ENCODE measurements around the gene CD82.
A peak's percentile ranks its signal among the peaks of the same experiment; 100 is the strongest.

The CD82 gene

DNA sequence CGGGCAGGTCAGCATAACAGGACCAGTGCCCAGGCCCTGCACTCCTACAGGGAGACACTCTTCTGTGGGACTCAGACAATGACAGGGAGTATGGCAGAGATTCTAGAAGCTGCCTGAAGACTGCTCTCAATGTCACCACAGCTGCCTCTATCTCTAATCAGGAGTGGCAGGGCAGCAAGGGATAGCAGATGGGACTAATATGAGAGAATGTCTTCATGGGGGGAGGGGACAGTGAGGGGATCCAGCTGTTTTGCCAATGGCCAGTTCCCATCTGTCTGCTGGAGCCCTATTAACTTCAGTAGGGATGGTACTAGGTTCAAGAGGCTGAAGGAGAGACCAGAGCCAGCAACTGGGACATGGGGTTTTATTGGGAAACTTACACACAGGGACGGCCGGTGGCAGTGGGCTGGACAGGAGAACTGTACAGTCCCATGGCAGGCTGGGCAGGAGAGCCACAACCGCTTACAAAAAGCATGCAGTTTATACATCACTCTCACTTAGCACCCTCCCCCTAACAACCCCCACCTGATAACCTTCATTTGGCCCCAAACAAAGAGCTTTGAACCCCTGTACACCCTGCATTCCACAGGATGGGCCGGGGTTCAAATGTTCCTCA, 2.5 kb upstream of the CD82 start:
- peak overlapping the region in 1 of 11 experiments; percentile 9; a peak in 1 of 22 replicates for H3K27ac ChIP-seq
- TF ChIP-seq Cebpa-rat (IDR thresholded peaks at IDR 0.05), result no peak
- H3K27me3 ChIP-seq, result no peaks in the 10 kb centered on the region
- no peaks in the 10 kb centered on the region for H3K9me3 ChIP-seq (replicated peaks in 1 of 11)
- peaks cover 63 to 90% (median 72%) of the 10 kb centered on the region in 10 experiments for H3K4me1 ChIP-seq
- H3K9ac ChIP-seq, result no peak overlapping the region
- H4K20me1 ChIP-seq, result 0 out of 22 replicates have a peak, but pooled peaks cover 0 to 4% (median 0%) of the 10 kb centered on the region in 11 experiments
- peak overlapping the region in 2 of 11 experiments; percentile 3 to 95; a peak in 1 of 22 replicates for H3K4me2 ChIP-seq
- no peak overlapping the region for H3K4me3 ChIP-seq
- no peaks in the 10 kb centered on the region for H3K36me3 ChIP-seq

DNA sequence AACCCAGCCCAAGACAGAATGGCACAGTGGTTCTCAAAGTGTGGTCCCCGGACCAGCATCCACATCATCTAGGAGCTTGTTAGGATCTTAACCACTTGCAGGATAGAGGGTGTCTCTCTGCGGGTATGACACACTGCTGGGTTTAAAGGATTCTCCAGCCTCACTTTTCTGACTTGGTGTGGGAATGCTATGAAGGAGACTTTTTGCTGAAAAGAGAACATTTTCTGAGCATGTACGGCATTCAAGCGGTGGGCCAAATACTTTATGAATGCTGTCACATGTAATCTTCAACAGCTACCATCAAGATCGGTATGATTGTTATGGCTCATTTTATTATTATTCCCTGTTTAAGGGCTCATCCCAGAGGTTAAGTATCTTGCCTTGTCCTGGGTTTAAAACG, 1.8 kb upstream of the CD82 start:
- no peak overlapping the region for H3K4me3 ChIP-seq
- peaks cover 0 to 4% (median 0%) of the 10 kb centered on the region in 11 experiments; a peak in 1 of 22 replicates for H4K20me1 ChIP-seq
- H3K9ac ChIP-seq, result peak overlapping the region in 3 of 11 experiments; percentile 81 to 85 (median 81); a peak in 2 of 22 replicates
- no peaks in the 10 kb centered on the region for H3K36me3 ChIP-seq
- peaks cover 69 to 93% (median 76%) of the 10 kb centered on the region in 10 experiments for H3K4me1 ChIP-seq
- H3K9me3 ChIP-seq (replicated peaks in 1 of 11), result no peaks in the 10 kb centered on the region
- H3K4me2 ChIP-seq, result peak overlapping the region; percentile 74 to 95 (median 88); a peak in 21 of 22 replicates
- no peaks in the 10 kb centered on the region for H3K27me3 ChIP-seq
- peak overlapping the region in 4 of 11 experiments; percentile 82 to 92 (median 84); a peak in 4 of 22 replicates for H3K27ac ChIP-seq
- TF ChIP-seq Cebpa-rat (IDR thresholded peaks at IDR 0.05), result no peak

DNA sequence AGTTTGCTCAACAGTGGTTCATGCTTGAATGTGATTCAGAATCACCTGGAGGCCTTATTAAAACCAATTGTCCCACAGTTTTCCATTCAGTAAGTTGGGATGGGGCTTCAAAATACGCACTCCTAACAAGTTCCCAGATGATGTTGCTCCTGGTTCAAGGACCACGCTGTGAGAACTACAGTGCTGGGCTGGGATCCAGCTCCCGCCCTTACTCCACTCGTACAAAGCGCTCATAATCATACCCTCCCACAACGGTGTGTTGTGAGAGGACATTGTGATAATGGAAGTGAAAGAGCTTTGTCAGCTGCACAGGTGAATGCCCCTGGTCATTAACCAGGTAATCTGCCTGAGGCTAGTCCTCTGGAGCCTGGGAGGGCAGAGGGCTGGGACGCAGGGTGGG, 1.3 kb upstream of the CD82 start:
- Histone ChIP-seq H3K27ac (peak overlapping the region; percentile 61 to 92 (median 82); a peak in 21 of 22 replicates), H4K20me1 (peaks cover 0 to 4% (median 0%) of the 10 kb centered on the region in 11 experiments; a peak in 1 of 22 replicates), H3K27me3 (no peaks in the 10 kb centered on the region), H3K4me3 (peak overlapping the region in 6 of 10 experiments; percentile 56 to 72 (median 60); a peak in 8 of 20 replicates), H3K4me1 (peaks cover 67 to 93% (median 75%) of the 10 kb centered on the region in 10 experiments), H3K9me3 (replicated peaks in 1 of 11) (no peaks in the 10 kb centered on the region), H3K9ac (peak overlapping the region; percentile 67 to 87 (median 80); a peak in 19 of 22 replicates), H3K4me2 (peak overlapping the region; percentile 74 to 95 (median 88)), H3K36me3 (no peaks in the 10 kb centered on the region)
- no peak for TF ChIP-seq Cebpa-rat (IDR thresholded peaks at IDR 0.05)

DNA sequence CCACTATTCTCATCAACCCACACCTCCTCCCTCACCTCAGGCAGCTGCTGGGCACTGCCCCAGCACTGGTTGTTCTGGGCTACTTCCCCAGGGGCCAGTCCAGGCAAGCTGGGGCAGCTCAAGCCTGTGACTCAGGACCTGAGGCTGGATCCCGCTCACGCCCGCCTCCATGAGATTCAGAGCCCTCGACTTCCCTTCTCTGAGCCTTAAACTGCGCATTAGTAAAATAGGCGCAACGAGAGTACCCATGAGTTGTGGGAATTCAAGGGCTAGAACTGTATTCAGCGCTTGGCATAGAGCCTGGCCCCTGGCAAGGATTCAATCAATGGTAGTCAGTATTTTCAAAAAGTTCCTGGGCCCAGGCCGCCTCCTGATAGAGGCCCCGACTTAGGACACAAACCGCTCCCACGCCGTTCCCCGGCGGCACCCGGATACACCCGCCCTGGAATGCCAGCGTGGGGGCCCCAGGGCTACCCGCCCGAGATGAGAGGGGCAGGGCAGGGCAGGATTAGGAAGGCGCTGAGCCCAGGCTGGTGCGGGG, 723 bp upstream of the CD82 start:
- H3K4me1 ChIP-seq, result peaks cover 67 to 94% (median 75%) of the 10 kb centered on the region in 10 experiments

DNA sequence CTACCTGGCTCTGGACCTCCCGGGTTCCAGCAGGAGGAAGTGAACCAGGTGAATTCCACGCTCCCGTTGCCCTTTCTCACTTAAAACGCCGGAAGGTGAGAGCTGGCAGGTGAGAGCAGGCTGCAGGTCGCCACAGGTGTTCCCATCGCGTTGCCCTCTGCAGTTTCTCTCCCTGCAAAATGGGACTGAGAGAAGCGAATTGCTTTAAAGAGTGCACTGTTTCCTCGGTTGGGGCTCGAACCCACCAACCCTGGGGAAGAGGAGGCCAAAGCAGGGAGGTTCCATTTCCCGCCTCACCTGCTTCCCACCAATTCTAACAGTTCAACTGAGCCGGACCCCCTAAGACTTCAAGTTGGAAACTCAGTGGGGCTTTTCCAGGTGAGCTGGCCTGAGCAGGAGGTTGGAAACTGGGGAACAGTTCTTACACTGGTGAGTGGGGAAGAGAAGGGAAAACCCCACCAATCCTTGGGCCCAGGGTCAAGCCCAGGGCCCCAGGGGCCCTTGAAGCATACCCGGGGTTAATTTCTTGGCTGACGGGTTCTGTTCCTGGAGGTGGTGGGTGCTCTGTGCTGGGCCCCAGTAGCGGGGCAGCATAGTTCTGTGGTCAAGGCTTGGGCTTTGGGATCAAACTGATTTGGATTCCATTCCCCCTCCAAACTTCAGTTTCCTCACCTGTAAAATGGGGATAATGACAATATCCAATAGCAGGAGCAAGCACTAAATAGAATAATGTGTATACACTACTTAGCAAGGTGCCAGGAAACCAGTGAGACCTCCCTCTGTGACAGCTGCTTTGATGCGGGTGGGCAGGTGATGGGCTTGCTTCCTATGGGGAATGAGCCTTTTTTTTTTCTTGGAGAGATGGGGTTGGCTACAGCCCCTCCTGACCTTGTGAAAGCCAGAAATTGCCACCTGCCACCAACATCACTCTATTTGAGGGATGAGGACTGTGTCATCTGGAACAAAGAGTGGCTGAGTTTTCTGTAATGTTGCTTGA, 788 bp downstream of the CD82 start:
- Histone ChIP-seq H3K9me3 (replicated peaks in 1 of 11) (no peaks in the 10 kb centered on the region), H3K27me3 (no peaks in the 10 kb centered on the region), H3K36me3 (no peaks in the 10 kb centered on the region), H3K4me1 (peaks cover 69 to 94% (median 75%) of the 10 kb centered on the region in 10 experiments), H3K4me2 (peak overlapping the region; percentile 95 to 100 (median 99)), H3K27ac (peak overlapping the region in 10 of 11 experiments; percentile 43 to 96 (median 88); a peak in 19 of 22 replicates), H3K4me3 (peak overlapping the region; percentile 56 to 72 (median 66)), H4K20me1 (peaks cover 0 to 4% (median 0%) of the 10 kb centered on the region in 11 experiments; a peak in 1 of 22 replicates), H3K9ac (peak overlapping the region; percentile 64 to 86 (median 73))
- TF ChIP-seq Cebpa-rat (IDR thresholded peaks at IDR 0.05), result no peak

More for the DNA sequence above, 723 bp upstream of the CD82 start:
- TF ChIP-seq Cebpa-rat (IDR thresholded peaks at IDR 0.05), result no peak
- H3K27me3 ChIP-seq, result no peaks in the 10 kb centered on the region
- peak overlapping the region; percentile 61 to 92 (median 82) for H3K27ac ChIP-seq
- no peaks in the 10 kb centered on the region for H3K9me3 ChIP-seq (replicated peaks in 1 of 11)
- no peaks in the 10 kb centered on the region for H3K36me3 ChIP-seq
- peaks cover 0 to 4% (median 0%) of the 10 kb centered on the region in 11 experiments; a peak in 1 of 22 replicates for H4K20me1 ChIP-seq
- H3K9ac ChIP-seq, result peak overlapping the region; percentile 67 to 87 (median 80)
- H3K4me3 ChIP-seq, result peak overlapping the region; percentile 41 to 72 (median 59)
- peak overlapping the region; percentile 74 to 95 (median 88) for H3K4me2 ChIP-seq

DNA sequence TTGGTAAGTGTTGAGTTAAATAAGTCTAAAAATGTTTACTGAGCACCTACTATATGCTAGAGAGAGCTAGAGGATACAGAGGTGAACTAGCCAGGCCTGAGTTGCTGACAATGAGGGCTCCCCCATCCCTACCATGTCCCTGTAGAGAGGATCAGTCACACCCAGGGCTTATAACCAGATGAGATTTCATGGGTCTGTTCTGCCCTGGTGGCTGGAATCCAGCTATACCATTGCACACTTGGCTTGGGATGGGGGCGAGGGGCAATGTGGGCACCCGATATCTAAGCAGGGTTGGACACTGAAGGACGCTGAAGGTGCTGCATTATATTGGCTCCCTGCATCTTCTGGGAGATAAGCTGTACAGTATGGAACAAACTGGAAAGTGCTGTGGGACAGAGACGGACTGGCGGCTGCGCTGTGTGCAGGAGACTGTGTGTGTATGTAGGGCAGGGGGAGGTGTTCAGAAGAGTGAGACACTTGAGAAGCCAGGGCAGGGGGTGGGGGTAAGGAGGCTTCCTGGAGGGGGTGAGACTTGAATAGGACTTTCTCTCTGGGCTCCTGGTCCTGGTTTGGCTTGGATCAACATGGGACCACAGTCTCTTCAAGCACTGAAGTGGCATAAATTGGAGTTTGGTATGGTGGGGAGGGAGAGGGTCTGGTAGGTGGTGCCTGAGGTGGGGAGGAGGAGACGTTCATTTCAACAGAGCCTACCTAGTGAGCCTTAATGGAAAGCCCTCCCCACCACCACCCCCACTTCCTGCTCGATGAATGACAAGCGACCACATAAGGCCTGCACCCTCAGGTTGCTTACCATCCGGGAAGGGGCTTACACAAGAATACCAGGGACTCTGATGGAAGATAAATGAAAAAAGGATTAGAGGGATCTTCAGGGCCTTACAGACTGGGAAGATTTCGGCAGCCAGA, 1.8 kb downstream of the CD82 start:
- Histone ChIP-seq H3K9me3 (replicated peaks in 1 of 11) (no peaks in the 10 kb centered on the region), H3K4me3 (peak overlapping the region in 9 of 10 experiments; percentile 22 to 72 (median 66); a peak in 14 of 20 replicates), H3K27ac (peak overlapping the region in 9 of 11 experiments; percentile 88 to 96 (median 92); a peak in 17 of 22 replicates), H3K4me2 (peak overlapping the region; percentile 95 to 100 (median 99)), H3K9ac (peak overlapping the region in 10 of 11 experiments; percentile 73 to 86 (median 82); a peak in 16 of 22 replicates), H4K20me1 (peaks cover 0 to 4% (median 0%) of the 10 kb centered on the region in 11 experiments; a peak in 1 of 22 replicates), H3K27me3 (no peaks in the 10 kb centered on the region), H3K4me1 (peaks cover 79 to 94% (median 83%) of the 10 kb centered on the region in 10 experiments), H3K36me3 (no peaks in the 10 kb centered on the region)
- TF ChIP-seq Cebpa-rat (IDR thresholded peaks at IDR 0.05), result no peak

DNA sequence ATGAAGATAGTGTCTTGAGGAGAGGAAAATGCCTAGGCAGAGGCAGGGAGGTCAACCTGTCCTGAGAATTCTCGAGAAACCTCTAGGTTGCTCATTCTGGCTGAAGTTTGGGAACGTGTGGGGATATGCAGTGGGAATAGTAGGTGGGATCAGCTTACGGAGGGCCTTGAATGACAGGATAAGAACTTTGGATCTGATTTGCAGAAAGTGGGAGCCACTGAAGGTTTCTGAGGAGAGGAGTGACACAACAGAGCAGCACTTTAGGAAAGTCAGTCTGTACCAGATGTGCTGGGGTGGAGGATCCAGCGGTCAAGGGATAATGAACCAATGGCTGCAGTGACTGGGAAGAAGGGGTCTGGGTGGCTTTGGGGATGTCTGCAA, 2.4 kb downstream of the CD82 start:
- H4K20me1 ChIP-seq, result peaks cover 0 to 4% (median 0%) of the 10 kb centered on the region in 11 experiments; a peak in 1 of 22 replicates
- H3K9me3 ChIP-seq (replicated peaks in 1 of 11), result no peaks in the 10 kb centered on the region
- peak overlapping the region; percentile 95 to 100 (median 99) for H3K4me2 ChIP-seq
- H3K27me3 ChIP-seq, result no peaks in the 10 kb centered on the region
- no peak for TF ChIP-seq Cebpa-rat (IDR thresholded peaks at IDR 0.05)
- peak overlapping the region in 10 of 11 experiments; percentile 85 to 96 (median 92); a peak in 20 of 22 replicates for H3K27ac ChIP-seq
- H3K4me1 ChIP-seq, result peaks cover 85 to 94% (median 89%) of the 10 kb centered on the region in 10 experiments
- H3K9ac ChIP-seq, result peak overlapping the region in 10 of 11 experiments; percentile 73 to 86 (median 82); a peak in 17 of 22 replicates
- peak overlapping the region in 9 of 10 experiments; percentile 20 to 69 (median 51); a peak in 15 of 20 replicates for H3K4me3 ChIP-seq
- no peaks in the 10 kb centered on the region for H3K36me3 ChIP-seq

Data from BLaER1 treated with 17β-estradiol and CSF1 and Interleukin-3, amounts not matched to agents 10 nM and 100 nM (cell line).